SH-SY5Y (cell line): Measurements from ENCODE around the gene DGLUCY.

Source experiments
- GATA2 ChIP-seq: IDR thresholded peaks from 2 replicates; pipeline ENCODE4 v1.6.1; 2011; ENCODE audit warnings: mild to moderate bottlenecking, low read depth, low read length
- GATA3 ChIP-seq: IDR thresholded peaks from 2 replicates; pipeline ENCODE4 v1.6.1; 2011; ENCODE audit warnings: low read depth, mild to moderate bottlenecking, low read length, moderate library complexity

DNA sequence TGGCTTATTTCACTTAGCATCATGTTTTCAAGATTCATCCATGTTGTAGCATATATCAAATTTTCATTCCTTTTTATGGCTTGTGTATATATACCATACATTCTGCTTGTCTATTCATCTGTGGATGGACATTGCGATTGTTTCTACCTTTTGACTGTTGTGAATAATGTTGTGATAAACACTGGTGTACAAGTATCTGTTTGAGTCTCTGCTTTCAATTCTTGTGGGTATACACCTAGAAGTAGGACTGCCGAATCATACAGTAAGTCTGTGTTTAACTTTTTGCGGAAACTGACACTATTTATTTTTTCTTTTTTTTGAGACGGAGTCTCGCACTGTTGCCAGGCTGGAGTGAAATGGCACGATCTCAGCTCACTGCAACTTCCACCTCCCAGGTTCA is 33.8 kb upstream of the DGLUCY start:
- no peak for TF ChIP-seq GATA2
- no peak for TF ChIP-seq GATA3
